ENCODE results near the gene MRPL44. TPM values are rescaled to one million over a fixed set of nuclear protein-coding genes. Genes with fewer than 3 reads are reported as not detected.

Gene MRPL44
- total and polyA plus RNA-seq, 2 of the 13 experiments (the other 11 are each of a cell fraction or from before 2014, with no cell fraction given): 38.4 to 78.0 TPM

- TF ChIP-seq NR0B2 (CRISPR knock-in tag; IDR thresholded peaks at IDR 0.05): no peak
- peak; percentile 43; the same call in 1 of the 2 replicates for TF ChIP-seq MYC (CRISPR knock-in tag; IDR thresholded peaks at IDR 0.05; ENCODE audit: borderline replicate concordance)
- TF ChIP-seq ZSCAN25 (CRISPR knock-in tag; IDR thresholded peaks at IDR 0.05): peak; percentile 74; the same call in 1 of the 2 replicates
- TF ChIP-seq, protein P1, sequence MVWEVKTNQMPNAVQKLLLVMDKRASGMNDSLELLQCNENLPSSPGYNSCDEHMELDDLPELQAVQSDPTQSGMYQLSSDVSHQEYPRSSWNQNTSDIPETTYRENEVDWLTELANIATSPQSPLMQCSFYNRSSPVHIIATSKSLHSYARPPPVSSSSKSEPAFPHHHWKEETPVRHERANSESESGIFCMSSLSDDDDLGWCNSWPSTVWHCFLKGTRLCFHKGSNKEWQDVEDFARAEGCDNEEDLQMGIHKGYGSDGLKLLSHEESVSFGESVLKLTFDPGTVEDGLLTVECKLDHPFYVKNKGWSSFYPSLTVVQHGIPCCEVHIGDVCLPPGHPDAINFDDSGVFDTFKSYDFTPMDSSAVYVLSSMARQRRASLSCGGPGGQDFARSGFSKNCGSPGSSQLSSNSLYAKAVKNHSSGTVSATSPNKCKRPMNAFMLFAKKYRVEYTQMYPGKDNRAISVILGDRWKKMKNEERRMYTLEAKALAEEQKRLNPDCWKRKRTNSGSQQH (CRISPR knock-in tag; IDR thresholded peaks at IDR 0.05; ENCODE audit: low read depth): peak; percentile 56; the same call in 1 of the 2 replicates
- TF ChIP-seq HNF4A (CRISPR knock-in tag; IDR thresholded peaks at IDR 0.05): peak; percentile 87
- no peak for TF ChIP-seq U2AF2 (IDR thresholded peaks at IDR 0.05; ENCODE audit: low read depth, low read length)
- TF ChIP-seq TOE1 (CRISPR knock-in tag; IDR thresholded peaks at IDR 0.05): 0 out of 2 replicates have a peak, but pooled peaks have one; percentile 81
- no peak for TF ChIP-seq ZNF678 (CRISPR knock-in tag; IDR thresholded peaks at IDR 0.05)
- TF ChIP-seq ZBTB49 (CRISPR knock-in tag; IDR thresholded peaks at IDR 0.05; ENCODE audit: borderline replicate concordance): no peak
- TF ChIP-seq HNF4G (IDR thresholded peaks at IDR 0.05; ENCODE audit: borderline replicate concordance, low read depth, low read length): peak; percentile 78; the same call in 1 of the 2 replicates
- peak; percentile 84; the same call in 1 of the 2 replicates for TF ChIP-seq HNF4G (CRISPR knock-in tag; IDR thresholded peaks at IDR 0.05; ENCODE audit: borderline replicate concordance, low read depth)
- peak; percentile 89; the same call in 1 of the 2 replicates for TF ChIP-seq ZNF724P (CRISPR knock-in tag; IDR thresholded peaks at IDR 0.05; ENCODE audit: borderline replicate concordance)
- peak; percentile 48 for TF ChIP-seq ZNF12 (CRISPR knock-in tag; IDR thresholded peaks at IDR 0.05)
- TF ChIP-seq ZFP36 (IDR thresholded peaks at IDR 0.05; ENCODE audit: borderline replicate concordance, low read depth, low read length, partially characterized antibody): no peak
- no peak for TF ChIP-seq SNAPC2 (CRISPR knock-in tag; IDR thresholded peaks at IDR 0.05)
- TF ChIP-seq CHCHD3 (CRISPR knock-in tag; IDR thresholded peaks at IDR 0.05): no peak
- TF ChIP-seq ZNF230 (CRISPR knock-in tag; IDR thresholded peaks at IDR 0.05): peak; percentile 31; the same call in 1 of the 2 replicates
- no peak for TF ChIP-seq BRCA1 (CRISPR knock-in tag; IDR thresholded peaks at IDR 0.05)
- TF ChIP-seq, protein P2, sequence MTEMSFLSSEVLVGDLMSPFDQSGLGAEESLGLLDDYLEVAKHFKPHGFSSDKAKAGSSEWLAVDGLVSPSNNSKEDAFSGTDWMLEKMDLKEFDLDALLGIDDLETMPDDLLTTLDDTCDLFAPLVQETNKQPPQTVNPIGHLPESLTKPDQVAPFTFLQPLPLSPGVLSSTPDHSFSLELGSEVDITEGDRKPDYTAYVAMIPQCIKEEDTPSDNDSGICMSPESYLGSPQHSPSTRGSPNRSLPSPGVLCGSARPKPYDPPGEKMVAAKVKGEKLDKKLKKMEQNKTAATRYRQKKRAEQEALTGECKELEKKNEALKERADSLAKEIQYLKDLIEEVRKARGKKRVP (CRISPR knock-in tag; IDR thresholded peaks at IDR 0.05): peak in 1 of 2 experiments; percentile 56; a peak in 1 of 4 replicates
- TF ChIP-seq ZNF317 (CRISPR knock-in tag; IDR thresholded peaks at IDR 0.05): 0 out of 2 replicates have a peak, but pooled peaks have one; percentile 15
- no peak for TF ChIP-seq ARNT (IDR thresholded peaks at IDR 0.05)
- TF ChIP-seq CEBPG (CRISPR knock-in tag; IDR thresholded peaks at IDR 0.05): peak; percentile 73
- TF ChIP-seq RBM22 (optimal IDR thresholded peaks at IDR 0.05; ENCODE audit: low read length): no peak
- no peak; the same call in none of the 2 replicates for TF ChIP-seq ZNF792 (CRISPR knock-in tag; IDR thresholded peaks at IDR 0.05)
- TF ChIP-seq FOXO1 (CRISPR knock-in tag; IDR thresholded peaks at IDR 0.05): peak; percentile 83
- TF ChIP-seq ZNF891 (CRISPR knock-in tag; IDR thresholded peaks at IDR 0.05): no peak
These were observed 48.8 kb upstream of the MRPL44 start (continued) for GRCh38 chr2:223908304-223908998.

Measured in HepG2 (cell line).